Activated CD8-positive, alpha-beta memory T cell treated with anti-CD3 and anti-CD28 coated beads for 24 hours (primary cell): ENCODE data around the gene PTPMT1.

Experiments
- DNase-seq: peaks from one replicate; pipeline ENCODE4 v3.0.0-alpha.2; 2020

PTPMT1 gene

DNA sequence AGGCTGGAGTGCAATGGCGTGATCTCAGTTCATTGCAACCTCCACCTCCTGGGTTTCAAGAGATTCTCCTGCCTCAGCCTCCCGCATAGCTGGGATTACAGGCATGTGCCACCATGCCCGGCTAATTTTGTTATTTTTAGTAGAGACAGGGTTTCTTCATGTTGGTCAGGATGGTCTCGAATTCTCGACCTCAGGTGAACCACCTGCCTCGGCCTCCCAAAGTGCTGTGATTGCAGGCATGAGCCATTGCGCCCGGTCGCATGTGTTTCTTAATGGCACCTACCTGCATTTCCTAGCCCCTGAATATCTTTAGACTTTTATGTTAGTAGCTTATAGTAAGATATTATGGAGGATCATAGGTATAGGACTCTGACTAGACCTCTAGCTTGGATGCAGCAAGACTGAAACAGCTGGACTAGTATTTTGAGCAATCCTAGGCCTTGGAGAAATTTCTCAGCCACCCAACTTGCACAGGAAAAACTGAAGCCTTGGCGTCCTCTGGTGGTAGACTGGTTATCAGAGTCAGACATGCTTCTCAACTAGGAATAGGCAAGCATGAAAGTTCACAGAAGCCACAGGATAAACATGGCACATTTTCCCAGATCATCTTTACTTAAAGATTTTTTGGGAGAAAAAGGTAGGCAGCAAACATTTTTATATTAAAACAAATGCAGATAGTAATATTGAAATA is 51.5 kb downstream of the PTPMT1 start:
- no peak for DNase-seq

DNA sequence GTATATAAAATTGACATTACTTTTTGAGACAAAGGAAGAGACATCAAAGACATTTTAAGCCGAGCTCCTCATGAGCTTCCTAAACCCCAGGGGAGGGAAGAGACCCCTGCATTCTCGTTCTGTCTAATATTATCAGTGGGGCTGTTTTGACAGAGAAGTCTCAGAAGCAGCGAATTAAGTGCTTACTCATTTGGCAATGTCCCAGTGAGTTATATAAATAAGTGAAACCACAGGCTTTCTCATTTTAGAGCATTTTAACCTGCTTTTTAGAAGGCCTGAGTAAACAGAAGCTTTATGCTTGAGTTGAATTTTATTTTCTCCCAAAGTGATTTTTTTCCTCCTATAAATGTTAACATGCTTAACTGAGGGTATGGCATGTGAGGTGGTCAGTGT is 52.0 kb downstream of the PTPMT1 start:
- no peak for DNase-seq

DNA sequence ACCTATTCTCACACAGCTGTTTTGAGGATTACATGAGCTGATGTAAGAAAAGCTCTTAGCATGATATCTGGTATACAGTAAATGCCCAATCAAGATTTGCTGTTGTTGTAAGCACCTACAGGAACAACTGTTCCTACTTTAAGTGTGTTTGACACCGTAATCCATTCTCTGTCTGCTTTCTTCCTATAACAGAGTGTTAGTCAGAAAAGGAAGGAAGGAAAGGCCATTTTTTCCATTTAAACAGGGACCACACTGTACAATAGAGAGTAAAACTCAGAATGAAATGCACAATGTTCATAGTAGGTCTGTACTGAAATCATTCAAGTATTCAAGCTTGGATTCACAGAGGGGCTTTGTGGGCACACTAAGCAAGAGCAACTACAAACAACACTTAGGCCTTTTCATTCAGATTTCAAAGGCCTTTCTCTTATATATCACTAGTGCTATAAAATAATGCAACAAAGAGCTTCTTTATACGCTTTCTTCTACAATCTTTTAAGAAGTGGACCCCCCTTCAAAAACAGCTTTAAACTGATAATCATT is 55.5 kb downstream of the PTPMT1 start:
- DNase-seq: no peak
